ENCODE results near the gene MED23. TPM values are rescaled to one million over a fixed set of nuclear protein-coding genes. Genes with fewer than 3 reads are reported as not detected.

The MED23 gene
- total and polyA plus RNA-seq, 2 donors (not counting 1 experiment from before 2014, with no cell fraction given): 25.1 to 27.4 TPM

DNA sequence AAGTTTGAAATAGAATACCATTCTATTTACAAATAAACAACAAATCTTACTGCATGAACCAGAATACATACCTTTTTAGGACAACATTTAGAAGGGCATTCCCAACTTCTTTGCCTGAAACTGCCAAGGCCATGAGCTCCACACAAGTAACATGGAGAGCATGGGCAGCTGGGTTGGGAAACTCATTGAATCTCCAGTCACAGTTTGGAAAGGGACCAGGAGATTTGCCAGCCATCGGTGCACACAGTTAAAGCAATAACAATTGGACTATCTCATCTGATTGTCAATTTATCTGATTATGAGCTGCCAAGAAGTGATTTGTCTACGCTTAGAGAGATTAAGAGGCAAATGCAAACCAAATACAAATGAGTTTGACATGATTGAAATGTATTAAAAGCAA is 35.1 kb downstream of the MED23 start:
- no peaks in the 10 kb centered on the region for H3K4me1 ChIP-seq (ENCODE audit: control insufficient read depth, extremely low read depth, insufficient read depth, low read length)
- H3K27me3 ChIP-seq (ENCODE audit: control insufficient read depth, insufficient read depth, low read length): no peaks in the 10 kb centered on the region
- H2AFZ ChIP-seq (ENCODE audit: low read length): no peak overlapping the region
- DNase-seq (ENCODE audit: low read depth in 2 of 2): no peak
- H3K36me3 ChIP-seq (ENCODE audit: control insufficient read depth, insufficient read depth, low read length): peaks cover 9% of the 10 kb centered on the region
- H4K20me1 ChIP-seq (ENCODE audit: control insufficient read depth, extremely low read depth, insufficient read depth, low read length): no peaks in the 10 kb centered on the region
- H3K27ac ChIP-seq (ENCODE audit: insufficient read depth, low read length): no peak overlapping the region
- H3K4me2 ChIP-seq (ENCODE audit: extremely low read depth, insufficient read depth, low read length): no peak overlapping the region
- TF ChIP-seq EZH2 (IDR thresholded peaks at IDR 0.05; ENCODE audit: low read length, missing control alignments) (no peak), CTCF (conservative IDR thresholded peaks at IDR 0.05 in 1 of 2, IDR thresholded peaks at IDR 0.05 in 1 of 2; ENCODE audit: low read depth in 1 of 2, low read length in 2 of 2) (no peak)
- no peak overlapping the region for H3K9ac ChIP-seq (ENCODE audit: insufficient read depth, low read length)
- H3K79me2 ChIP-seq (ENCODE audit: control insufficient read depth, insufficient read depth, low read length): no peaks in the 10 kb centered on the region
- H3K9me3 ChIP-seq (ENCODE audit: control insufficient read depth, insufficient read depth, low read depth, low read length): no peaks in the 10 kb centered on the region
- no peak overlapping the region for H3K4me3 ChIP-seq (replicated peaks in 1 of 4; ENCODE audit: control extremely low read depth in 1 of 4, insufficient read depth in 1 of 4, low read depth in 3 of 4, low read length in 4 of 4)

GRCh38 chr6:131588643-131589042 is 39.4 kb downstream of the MED23 start:
- TF ChIP-seq EZH2 (IDR thresholded peaks at IDR 0.05; ENCODE audit: low read length, missing control alignments) (no peak), CTCF (conservative IDR thresholded peaks at IDR 0.05 in 1 of 2, IDR thresholded peaks at IDR 0.05 in 1 of 2; ENCODE audit: low read depth in 1 of 2, low read length in 2 of 2) (no peak)
- peaks cover 7% of the 10 kb centered on the region for H3K36me3 ChIP-seq (ENCODE audit: control insufficient read depth, insufficient read depth, low read length)
- H3K79me2 ChIP-seq (ENCODE audit: control insufficient read depth, insufficient read depth, low read length): no peaks in the 10 kb centered on the region
- no peak overlapping the region for H2AFZ ChIP-seq (ENCODE audit: low read length)
- H3K27me3 ChIP-seq (ENCODE audit: control insufficient read depth, insufficient read depth, low read length): no peaks in the 10 kb centered on the region
- H4K20me1 ChIP-seq (ENCODE audit: control insufficient read depth, extremely low read depth, insufficient read depth, low read length): no peaks in the 10 kb centered on the region
- H3K27ac ChIP-seq (ENCODE audit: insufficient read depth, low read length): no peak overlapping the region
- H3K4me2 ChIP-seq (ENCODE audit: extremely low read depth, insufficient read depth, low read length): no peak overlapping the region
- no peaks in the 10 kb centered on the region for H3K4me1 ChIP-seq (ENCODE audit: control insufficient read depth, extremely low read depth, insufficient read depth, low read length)
- no peak for DNase-seq (ENCODE audit: low read depth in 2 of 2)
- no peaks in the 10 kb centered on the region for H3K9me3 ChIP-seq (ENCODE audit: control insufficient read depth, insufficient read depth, low read depth, low read length)
- H3K9ac ChIP-seq (ENCODE audit: insufficient read depth, low read length): no peak overlapping the region
- no peak overlapping the region for H3K4me3 ChIP-seq (replicated peaks in 1 of 4; ENCODE audit: control extremely low read depth in 1 of 4, insufficient read depth in 1 of 4, low read depth in 3 of 4, low read length in 4 of 4)

GRCh38 chr6:131587909-131588308 is 40.1 kb downstream of the MED23 start:
- Histone ChIP-seq H3K4me2 (ENCODE audit: extremely low read depth, insufficient read depth, low read length) (no peak overlapping the region), H3K36me3 (ENCODE audit: control insufficient read depth, insufficient read depth, low read length) (peaks cover 7% of the 10 kb centered on the region), H4K20me1 (ENCODE audit: control insufficient read depth, extremely low read depth, insufficient read depth, low read length) (no peaks in the 10 kb centered on the region), H3K4me3 (replicated peaks in 1 of 4; ENCODE audit: control extremely low read depth in 1 of 4, insufficient read depth in 1 of 4, low read depth in 3 of 4, low read length in 4 of 4) (no peak overlapping the region), H2AFZ (ENCODE audit: low read length) (no peak overlapping the region), H3K79me2 (ENCODE audit: control insufficient read depth, insufficient read depth, low read length) (no peaks in the 10 kb centered on the region), H3K27ac (ENCODE audit: insufficient read depth, low read length) (no peak overlapping the region), H3K4me1 (ENCODE audit: control insufficient read depth, extremely low read depth, insufficient read depth, low read length) (no peaks in the 10 kb centered on the region), H3K27me3 (ENCODE audit: control insufficient read depth, insufficient read depth, low read length) (no peaks in the 10 kb centered on the region), H3K9ac (ENCODE audit: insufficient read depth, low read length) (no peak overlapping the region), H3K9me3 (ENCODE audit: control insufficient read depth, insufficient read depth, low read depth, low read length) (no peaks in the 10 kb centered on the region)
- TF ChIP-seq CTCF (conservative IDR thresholded peaks at IDR 0.05 in 1 of 2, IDR thresholded peaks at IDR 0.05 in 1 of 2; ENCODE audit: low read depth in 1 of 2, low read length in 2 of 2): no peak
- TF ChIP-seq EZH2 (IDR thresholded peaks at IDR 0.05; ENCODE audit: low read length, missing control alignments): no peak
- DNase-seq (ENCODE audit: low read depth in 2 of 2): no peak

Data from fibroblast of lung (primary cell).